HCT116 (cell line): ENCODE results near the gene ARHGEF16. TPM values are rescaled to one million over a fixed set of nuclear protein-coding genes. Genes with fewer than 3 reads are reported as not detected.

Experiments used
- ATAC-seq: fragments of 200-7000 bp; cut with Tn5 transposase; 2 replicates; pipeline ENCODE4 v1.9.1; 2020; ENCODE audit warnings: mild to moderate bottlenecking, moderate library complexity
- BruUV-seq: library from RNA; stranded (reverse); fragments of 400-500 nt; replicated peaks from 2 replicates; lab custom pipeline; 2021; lab: Mats Ljungman, UMichigan
- CTCF ChIA-PET: fragments of 300-600 bp; sonication (Branson Sonifier 250); formaldehyde crosslinking; loops from one replicate; lab custom pipeline; 2021; ENCODE audit warnings: antibody characterized with exemption; lab: Charles Lee
- POLR2A ChIA-PET: fragments of 300-600, 350-600 bp; sonication (Branson Sonifier 250); formaldehyde crosslinking; loops from one replicate; lab custom pipeline; 2021; ENCODE audit warnings: antibody characterized with exemption; lab: Charles Lee
- RAD21 ChIA-PET, 2 experiments: fragments of 300-600 bp; sonication (Branson Sonifier 250); formaldehyde crosslinking; loops; one replicate each; lab custom pipeline; 2023; ENCODE audit warnings: low total read pairs in 2 of 2; ENCODE audit not compliant: uncharacterized antibody in 2 of 2, unreplicated experiment in 2 of 2, low non-redundant PET in 1 of 2; lab: Charles Lee
- DNase-seq: peaks from one replicate; pipeline ENCODE4 v3.0.0-alpha.2; 2010; ENCODE audit warnings: low read depth, low spot score
- H2AFZ ChIP-seq: fragments of 200-600 bp; shearing (Covaris generic), sonication (generic); 2 replicates; pipeline ENCODE4 v1.6.1; 2017; ENCODE audit warnings: low read depth, mixed run types, mixed read lengths, antibody characterized with exemption, low read length; ENCODE audit not compliant: poor library complexity, severe bottlenecking
- H3K27ac ChIP-seq: 2 replicates; pipeline ENCODE4 v1.5.1; 2012; ENCODE audit warnings: low read depth, low read length
- H3K27me3 ChIP-seq: fragments of 200-600 bp; sonication (generic); 2 replicates; pipeline ENCODE4 v1.6.1; 2016; ENCODE audit warnings: mixed run types, low read length, mixed read lengths; ENCODE audit not compliant: insufficient read depth
- H3K36me3 ChIP-seq, 2 experiments: fragments of 200-500 bp in 1 of 2; fragments of 200-600 bp in 1 of 2; sonication (Bioruptor generic) in 1 of 2; sonication (generic) in 1 of 2; 2 replicates each; pipeline versions ENCODE4 v1.5.1 to v1.6.1; 2014 to 2016; ENCODE audit warnings: low read length in 2 of 2, inconsistent platforms in 1 of 2, mixed read lengths in 1 of 2, mixed run types in 1 of 2; ENCODE audit not compliant: insufficient read depth in 2 of 2, control insufficient read depth in 1 of 2
- H3K4me1 ChIP-seq, 2 experiments: fragments of 200-600 bp in 1 of 2; sonication (generic) in 1 of 2; 2 replicates each; pipeline versions ENCODE4 v1.5.1 to v1.6.1; 2012 to 2017; ENCODE audit warnings: low read length in 2 of 2, inconsistent platforms in 1 of 2, mild to moderate bottlenecking in 1 of 2, mixed read lengths in 1 of 2, mixed run types in 1 of 2, moderate library complexity in 1 of 2; ENCODE audit not compliant: insufficient read depth in 2 of 2, control insufficient read depth in 1 of 2
- H3K4me2 ChIP-seq: fragments of 200-600 bp; sonication (generic); 2 replicates; pipeline ENCODE4 v1.6.1; 2017; ENCODE audit warnings: mixed run types, low read length, mixed read lengths
- H3K4me3 ChIP-seq, 2 experiments: fragments of 200-600 bp in 1 of 2; sonication (generic) in 1 of 2; replicated peaks in 1 of 2; 2 replicates each; pipeline ENCODE4 v1.5.1; 2011 to 2016; ENCODE audit warnings: low read length in 2 of 2, control low read depth in 1 of 2, low read depth in 1 of 2, mild to moderate bottlenecking in 1 of 2, mixed read lengths in 1 of 2, mixed run types in 1 of 2
- H3K79me2 ChIP-seq: fragments of 200-600 bp; sonication (generic); 2 replicates; pipeline ENCODE4 v1.6.1; 2017; ENCODE audit warnings: mild to moderate bottlenecking, mixed run types, low read length, moderate library complexity, mixed read lengths; ENCODE audit not compliant: insufficient read depth
- H3K9ac ChIP-seq: fragments of 200-600 bp; sonication (generic); 2 replicates; pipeline ENCODE4 v1.6.1; 2016; ENCODE audit warnings: low read length, mixed read lengths
- H3K9me2 ChIP-seq: fragments of 200-600 bp; sonication (generic), shearing (Covaris generic); 2 replicates; pipeline ENCODE4 v1.6.1; 2017; ENCODE audit warnings: mixed run types, mild to moderate bottlenecking, moderate library complexity; ENCODE audit not compliant: insufficient read depth
- H3K9me3 ChIP-seq, 2 experiments: fragments of 200-500 bp in 1 of 2; fragments of 200-600 bp in 1 of 2; sonication (Bioruptor generic) in 1 of 2; sonication (generic) in 1 of 2; 2 replicates each; pipeline ENCODE4 v1.6.1; 2014 to 2017; ENCODE audit warnings: low read length in 2 of 2, mixed read lengths in 2 of 2, inconsistent platforms in 1 of 2, low read depth in 1 of 2, mild to moderate bottlenecking in 1 of 2, mixed run types in 1 of 2, moderate library complexity in 1 of 2; ENCODE audit not compliant: control insufficient read depth in 1 of 2, insufficient read depth in 1 of 2
- H4K20me1 ChIP-seq: fragments of 200-600 bp; sonication (generic), shearing (Covaris generic); 2 replicates; pipeline ENCODE4 v1.6.1; 2017; ENCODE audit warnings: mixed run types, mild to moderate bottlenecking, moderate library complexity; ENCODE audit not compliant: insufficient read depth
- EZH2 ChIP-seq: fragments of 200-600 bp; sonication (generic); IDR thresholded peaks from 2 replicates; pipeline ENCODE4 v1.6.1; 2017; ENCODE audit warnings: antibody characterized with exemption, mixed run types
- TCF7L2 ChIP-seq: IDR thresholded peaks from 2 replicates; pipeline ENCODE4 v1.7.0; 2011; ENCODE audit warnings: borderline replicate concordance, inconsistent platforms; ENCODE audit not compliant: insufficient read depth, insufficient read length; ENCODE audit errors: extremely low read depth
- ZFX ChIP-seq: fragments of 450-650 bp; IDR thresholded peaks from 2 replicates; pipeline ENCODE4 v1.6.1; 2017
- intact Hi-C: fragments of 100-400 bp; cut with micrococcal nuclease; formaldehyde crosslinking; loops from 2 replicates; pipeline ENCODE4 v1.10.0; 2022
- total RNA-seq: library from RNA; stranded (reverse); gene quantifications from one replicate; pipeline ENCODE4 v1.2.1, GENCODE V29; 2021; ENCODE audit not compliant: unreplicated experiment
- TF ChIP-seq, protein P1 (sequence below): IDR thresholded peaks from 2 replicates; pipeline ENCODE4 v1.6.1; 2012
- TF ChIP-seq, protein P2 (sequence below): IDR thresholded peaks from 2 replicates; pipeline ENCODE4 v1.6.1; 2011; ENCODE audit warnings: mild to moderate bottlenecking, low read length, moderate library complexity; ENCODE audit not compliant: insufficient replicate concordance; ENCODE audit errors: extremely low read depth

ARHGEF16 gene
- total RNA-seq, 1 experiment from 2014 or later, result 37.4 TPM

DNA sequence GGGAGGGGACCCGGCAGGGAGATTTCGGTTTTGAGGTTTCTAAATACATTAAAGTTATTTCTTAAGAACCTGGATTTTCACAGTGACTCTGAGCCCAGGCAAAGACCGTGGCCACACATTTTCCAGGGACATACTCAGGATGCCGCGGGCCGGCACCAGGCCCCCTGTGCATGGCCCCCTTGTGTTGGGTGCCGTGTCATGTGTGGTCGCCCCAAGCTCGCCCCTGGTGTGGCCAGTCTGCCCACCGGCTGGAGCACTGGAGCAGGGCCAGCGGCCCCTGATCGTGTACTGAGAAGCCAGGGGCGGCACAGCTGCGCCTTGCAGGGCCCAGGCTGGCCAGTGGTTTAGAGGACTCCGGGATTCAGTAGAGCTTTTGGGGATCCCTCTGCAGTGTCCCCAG, 26.6 kb downstream of the ARHGEF16 start:
- BruUV-seq, result no TSS peak
- DNase-seq (no peak), ATAC-seq (no peak)
- no peak overlapping the region for H2AFZ ChIP-seq
- H3K9ac ChIP-seq, result no peak overlapping the region
- no peak overlapping the region for H3K4me3 ChIP-seq
- ChIA-PET CTCF (interaction anchor here (1.5 to 3.5 kb wide), 2 partner anchors 10 to 28 kb away, joined by 4 to 29 read pairs; no protein-coding TSS in a partner anchor), POLR2A (no interaction called here), RAD21 (no interaction called here)
- intact Hi-C loops, result no loop called here
- no peak overlapping the region for H3K4me2 ChIP-seq
- no peaks in the 10 kb centered on the region for H3K27me3 ChIP-seq
- no peaks in the 10 kb centered on the region for H3K9me2 ChIP-seq
- no peaks in the 10 kb centered on the region for H4K20me1 ChIP-seq
- peaks cover 12 to 29% of the 10 kb centered on the region in 2 experiments; a peak in 3 of 4 replicates for H3K4me1 ChIP-seq
- no peaks in the 10 kb centered on the region; a peak in 1 of 4 replicates for H3K36me3 ChIP-seq
- H3K9me3 ChIP-seq, result no peaks in the 10 kb centered on the region
- TF ChIP-seq ZFX (no peak), TCF7L2 (no peak), EZH2 (no peak)
- TF ChIP-seq, protein P1, sequence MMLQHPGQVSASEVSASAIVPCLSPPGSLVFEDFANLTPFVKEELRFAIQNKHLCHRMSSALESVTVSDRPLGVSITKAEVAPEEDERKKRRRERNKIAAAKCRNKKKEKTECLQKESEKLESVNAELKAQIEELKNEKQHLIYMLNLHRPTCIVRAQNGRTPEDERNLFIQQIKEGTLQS, result no peak
- TF ChIP-seq, protein P2, sequence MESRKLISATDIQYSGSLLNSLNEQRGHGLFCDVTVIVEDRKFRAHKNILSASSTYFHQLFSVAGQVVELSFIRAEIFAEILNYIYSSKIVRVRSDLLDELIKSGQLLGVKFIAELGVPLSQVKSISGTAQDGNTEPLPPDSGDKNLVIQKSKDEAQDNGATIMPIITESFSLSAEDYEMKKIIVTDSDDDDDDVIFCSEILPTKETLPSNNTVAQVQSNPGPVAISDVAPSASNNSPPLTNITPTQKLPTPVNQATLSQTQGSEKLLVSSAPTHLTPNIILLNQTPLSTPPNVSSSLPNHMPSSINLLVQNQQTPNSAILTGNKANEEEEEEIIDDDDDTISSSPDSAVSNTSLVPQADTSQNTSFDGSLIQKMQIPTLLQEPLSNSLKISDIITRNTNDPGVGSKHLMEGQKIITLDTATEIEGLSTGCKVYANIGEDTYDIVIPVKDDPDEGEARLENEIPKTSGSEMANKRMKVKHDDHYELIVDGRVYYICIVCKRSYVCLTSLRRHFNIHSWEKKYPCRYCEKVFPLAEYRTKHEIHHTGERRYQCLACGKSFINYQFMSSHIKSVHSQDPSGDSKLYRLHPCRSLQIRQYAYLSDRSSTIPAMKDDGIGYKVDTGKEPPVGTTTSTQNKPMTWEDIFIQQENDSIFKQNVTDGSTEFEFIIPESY, result no peak
- H3K27ac ChIP-seq, result peak overlapping the region; percentile 39; the same call in 1 of the 2 replicates
- H3K79me2 ChIP-seq, result no peaks in the 10 kb centered on the region
